ENCODE data around the gene GHDC.
"Not testable (repeated sequence)": the region's sequence is repeated elsewhere in the genome, so short reads cannot be mapped to it uniquely, and the experiment has no call there.

GHDC gene

DNA sequence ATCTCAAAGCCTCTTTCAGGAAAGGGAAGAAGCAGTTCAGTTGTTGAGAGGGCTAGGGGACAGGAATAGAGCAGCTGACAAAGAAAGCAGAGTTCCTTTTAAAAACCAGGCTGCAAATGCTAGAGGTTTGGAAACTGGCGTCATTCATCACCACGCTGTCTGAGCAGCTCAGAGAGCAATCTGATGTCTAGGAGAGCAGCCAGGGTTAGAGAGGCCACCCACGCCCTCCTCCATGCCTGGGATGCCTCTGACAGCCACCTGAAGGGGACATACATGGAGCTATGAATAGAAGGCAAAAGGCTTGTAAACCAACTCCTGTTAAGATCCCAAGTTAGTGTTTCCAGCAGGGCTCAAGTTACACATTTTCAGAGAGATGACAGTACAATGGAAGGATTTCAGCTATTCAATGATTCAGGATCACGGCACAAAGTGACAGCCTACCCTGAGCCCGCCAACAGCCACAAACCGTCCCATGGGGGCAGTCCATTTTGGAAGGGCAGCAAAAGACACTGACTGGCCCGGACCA is 51.9 kb downstream of the GHDC start:
- Histone ChIP-seq H3K27me3 (ENCODE audit: low read depth, low read length) (no peaks in the 10 kb centered on the region), H3K4me1 (ENCODE audit: low read length) (peaks cover 13% of the 10 kb centered on the region; the same call in 1 of the 2 replicates), H3K79me2 (ENCODE audit: low read length) (peaks cover 61% of the 10 kb centered on the region), H3K4me2 (ENCODE audit: low read length) (no peak overlapping the region), H3K36me3 (replicated peaks; ENCODE audit: low read depth, low read length) (peaks cover 23% of the 10 kb centered on the region), H3K4me3 (ENCODE audit: low read length) (no peak overlapping the region), H3K9me3 (ENCODE audit: insufficient read depth, low read length) (no peaks in the 10 kb centered on the region), H4K20me1 (ENCODE audit: insufficient read depth, low read length) (peaks cover 24% of the 10 kb centered on the region), H3K27ac (ENCODE audit: low read length) (no peak overlapping the region), H2AFZ (ENCODE audit: low read depth, low read length) (no peak overlapping the region), H3K9ac (ENCODE audit: low read length) (no peak overlapping the region)
- TF ChIP-seq, protein P1, sequence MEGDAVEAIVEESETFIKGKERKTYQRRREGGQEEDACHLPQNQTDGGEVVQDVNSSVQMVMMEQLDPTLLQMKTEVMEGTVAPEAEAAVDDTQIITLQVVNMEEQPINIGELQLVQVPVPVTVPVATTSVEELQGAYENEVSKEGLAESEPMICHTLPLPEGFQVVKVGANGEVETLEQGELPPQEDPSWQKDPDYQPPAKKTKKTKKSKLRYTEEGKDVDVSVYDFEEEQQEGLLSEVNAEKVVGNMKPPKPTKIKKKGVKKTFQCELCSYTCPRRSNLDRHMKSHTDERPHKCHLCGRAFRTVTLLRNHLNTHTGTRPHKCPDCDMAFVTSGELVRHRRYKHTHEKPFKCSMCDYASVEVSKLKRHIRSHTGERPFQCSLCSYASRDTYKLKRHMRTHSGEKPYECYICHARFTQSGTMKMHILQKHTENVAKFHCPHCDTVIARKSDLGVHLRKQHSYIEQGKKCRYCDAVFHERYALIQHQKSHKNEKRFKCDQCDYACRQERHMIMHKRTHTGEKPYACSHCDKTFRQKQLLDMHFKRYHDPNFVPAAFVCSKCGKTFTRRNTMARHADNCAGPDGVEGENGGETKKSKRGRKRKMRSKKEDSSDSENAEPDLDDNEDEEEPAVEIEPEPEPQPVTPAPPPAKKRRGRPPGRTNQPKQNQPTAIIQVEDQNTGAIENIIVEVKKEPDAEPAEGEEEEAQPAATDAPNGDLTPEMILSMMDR (IDR thresholded peaks at IDR 0.05; ENCODE audit: low read depth, low read length): no peak
- TF ChIP-seq EZH2phosphoT487 (IDR thresholded peaks at IDR 0.05; ENCODE audit: low read depth): no peak

DNA sequence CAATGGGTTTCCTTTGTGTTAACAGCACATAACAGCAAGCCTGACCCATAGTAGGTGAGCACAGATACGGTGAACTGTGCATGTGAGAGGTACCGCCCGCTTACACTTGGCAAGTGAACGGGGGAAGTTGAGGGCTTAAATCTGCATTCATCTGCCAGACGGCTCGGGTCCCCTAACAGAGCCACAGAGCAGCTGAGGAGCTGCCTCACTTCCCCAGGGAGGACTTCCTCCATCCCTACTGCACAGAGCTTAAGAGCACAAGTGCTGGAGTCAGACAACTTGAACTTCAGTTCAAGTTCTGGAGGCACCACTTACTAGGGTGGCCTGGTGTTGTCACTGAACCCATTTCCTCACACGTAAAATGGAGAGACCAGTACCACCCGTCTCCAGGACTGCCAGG is 52.9 kb downstream of the GHDC start:
- Histone ChIP-seq H3K36me3 (replicated peaks; ENCODE audit: low read depth, low read length) (peaks cover 24% of the 10 kb centered on the region), H3K79me2 (ENCODE audit: low read length) (peaks cover 67% of the 10 kb centered on the region), H3K9me3 (ENCODE audit: insufficient read depth, low read length) (no peaks in the 10 kb centered on the region), H3K4me1 (ENCODE audit: low read length) (peaks cover 23% of the 10 kb centered on the region), H3K27me3 (ENCODE audit: low read depth, low read length) (no peaks in the 10 kb centered on the region), H3K4me3 (ENCODE audit: low read length) (no peak overlapping the region), H3K27ac (ENCODE audit: low read length) (no peak overlapping the region), H3K9ac (ENCODE audit: low read length) (no peak overlapping the region), H2AFZ (ENCODE audit: low read depth, low read length) (no peak overlapping the region), H4K20me1 (ENCODE audit: insufficient read depth, low read length) (peaks cover 21% of the 10 kb centered on the region), H3K4me2 (ENCODE audit: low read length) (no peak overlapping the region)
- TF ChIP-seq EZH2phosphoT487 (IDR thresholded peaks at IDR 0.05; ENCODE audit: low read depth): no peak
- TF ChIP-seq, protein P1 (IDR thresholded peaks at IDR 0.05; ENCODE audit: low read depth, low read length): no peak

DNA sequence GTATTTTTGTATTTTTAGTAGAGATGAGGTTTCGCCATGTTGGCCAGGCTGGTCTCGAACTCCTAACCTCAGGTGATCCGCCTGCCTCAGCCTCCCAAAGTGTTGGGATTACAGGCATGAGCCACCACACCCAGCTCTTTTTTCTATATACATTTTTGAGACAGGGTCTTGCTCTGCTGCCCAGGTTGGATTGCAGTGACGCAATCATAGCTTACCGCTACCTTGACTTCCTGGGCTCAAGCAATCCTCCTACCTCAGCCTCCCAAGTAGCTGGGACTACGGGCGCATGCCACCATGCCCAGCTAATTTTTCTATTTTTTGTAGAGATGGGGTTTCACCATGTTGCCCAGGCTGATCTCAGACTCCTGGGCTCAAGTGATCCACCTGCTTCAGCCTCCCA is 53.6 kb downstream of the GHDC start:
- H4K20me1 ChIP-seq (ENCODE audit: insufficient read depth, low read length): peaks cover 26% of the 10 kb centered on the region
- not testable (repeated sequence) for H3K27ac ChIP-seq (ENCODE audit: low read length); H3K4me2 ChIP-seq (ENCODE audit: low read length); H3K9ac ChIP-seq (ENCODE audit: low read length); H3K27me3 ChIP-seq (ENCODE audit: low read depth, low read length); H3K4me3 ChIP-seq (ENCODE audit: low read length); H3K9me3 ChIP-seq (ENCODE audit: insufficient read depth, low read length); H2AFZ ChIP-seq (ENCODE audit: low read depth, low read length)
- H3K36me3 ChIP-seq (replicated peaks; ENCODE audit: low read depth, low read length): peaks cover 31% of the 10 kb centered on the region
- peaks cover 30% of the 10 kb centered on the region for H3K4me1 ChIP-seq (ENCODE audit: low read length)
- H3K79me2 ChIP-seq (ENCODE audit: low read length): peaks cover 74% of the 10 kb centered on the region
